GM12878 (cell line): ENCODE measurements around the gene IQGAP3. TPM values are rescaled to one million over a fixed set of nuclear protein-coding genes. Genes with fewer than 3 reads are reported as not detected.
A peak's percentile ranks its signal among the peaks of the same experiment; 100 is the strongest.

Source experiments
- ATAC-seq: fragments of 200-7000 bp; cut with Tn5 transposase; 3 replicates; pipeline ENCODE4 v1.9.1; 2020; ENCODE audit warnings: mild to moderate bottlenecking, moderate library complexity
- BruUV-seq: library from RNA; stranded (reverse); fragments of 400-500 nt; replicated peaks from 2 replicates; lab custom pipeline; 2021; lab: Mats Ljungman, UMichigan
- CTCF ChIA-PET: fragments of 300-600 bp; sonication (Branson Sonifier 250); formaldehyde crosslinking; extraction: SDS; loops from one replicate; lab custom pipeline; 2021; ENCODE audit warnings: inconsistent platforms; lab: Yijun Ruan, JAX
- POLR2A ChIA-PET: fragments of 350-600 bp; formaldehyde crosslinking; extraction: SDS; loops from one replicate; lab custom pipeline; 2021; ENCODE audit warnings: inconsistent platforms; lab: Charles Lee
- RAD21 ChIA-PET: fragments of 300-600 bp; sonication (Branson Sonifier 250); formaldehyde crosslinking; loops from one replicate; lab custom pipeline; 2023; ENCODE audit warnings: antibody characterized with exemption; ENCODE audit not compliant: unreplicated experiment; lab: Charles Lee
- SMC1A ChIA-PET: fragments of 300-600 bp; sonication (Branson Sonifier 250); formaldehyde crosslinking; loops from one replicate; lab custom pipeline; 2023; ENCODE audit not compliant: unreplicated experiment, uncharacterized antibody; lab: Charles Lee
- DNase-seq: peaks from one replicate; pipeline ENCODE4 v3.0.0-alpha.2; 2011; ENCODE audit warnings: low read depth, low spot score
- FAIRE-seq: peaks from 3 replicates; lab custom pipeline; 2011; peaks lifted over from hg19 to GRCh38; lab: Jason Lieb, UNC
- H2AFZ ChIP-seq: 2 replicates; pipeline ENCODE4 v1.6.0; 2011; ENCODE audit warnings: low read depth, low read length, control low read depth; ENCODE audit not compliant: control insufficient read depth
- H3K27ac ChIP-seq: 2 replicates; pipeline ENCODE4 v1.5.1; 2011; ENCODE audit warnings: control low read depth; ENCODE audit not compliant: control insufficient read depth, insufficient read depth
- H3K27me3 ChIP-seq, 2 experiments: replicated peaks in 1 of 2; 2 replicates each; pipeline versions ENCODE4 v1.6.0 to v1.6.1; 2011; ENCODE audit warnings: low read length in 1 of 2; ENCODE audit not compliant: control insufficient read depth in 2 of 2, insufficient read depth in 2 of 2
- H3K36me3 ChIP-seq, 2 experiments: 2 replicates each; pipeline ENCODE4 v1.5.1; 2011; ENCODE audit warnings: low read length in 1 of 2; ENCODE audit not compliant: control insufficient read depth in 2 of 2, insufficient read depth in 2 of 2
- H3K4me1 ChIP-seq: 2 replicates; pipeline ENCODE4 v1.6.1; 2011; ENCODE audit warnings: mild to moderate bottlenecking, low read length, moderate library complexity, mixed read lengths; ENCODE audit not compliant: control insufficient read depth, insufficient read depth
- H3K4me2 ChIP-seq: 2 replicates; pipeline ENCODE4 v1.6.0; 2011; ENCODE audit warnings: control low read depth; ENCODE audit not compliant: control insufficient read depth, insufficient read depth
- H3K4me3 ChIP-seq: fragments of 200-600 bp; sonication (generic); 2 replicates; pipeline ENCODE4 v1.5.1; 2016
- H3K79me2 ChIP-seq: 2 replicates; pipeline ENCODE4 v1.6.0; 2011; ENCODE audit warnings: low read length; ENCODE audit not compliant: control insufficient read depth, insufficient read depth
- H3K9ac ChIP-seq: 2 replicates; pipeline ENCODE4 v1.8.0; 2011; ENCODE audit warnings: low read length, control low read depth, mixed read lengths; ENCODE audit not compliant: control insufficient read depth, insufficient read depth
- H3K9me3 ChIP-seq: replicated peaks from 3 replicates; pipeline ENCODE4 v1.5.1; 2011; ENCODE audit warnings: mild to moderate bottlenecking, low read length; ENCODE audit not compliant: control insufficient read depth, insufficient read depth
- H4K20me1 ChIP-seq: 2 replicates; pipeline ENCODE4 v1.6.0; 2011; ENCODE audit not compliant: control insufficient read depth, insufficient read depth
- ATF3 ChIP-seq: IDR thresholded peaks from 2 replicates; pipeline ENCODE4 v1.6.1; 2011; ENCODE audit warnings: low read depth, mild to moderate bottlenecking, low read length, moderate library complexity, borderline replicate concordance; ENCODE audit errors: extremely low read depth
- CBX3 ChIP-seq: fragments of 200-600 bp; sonication (generic); IDR thresholded peaks from 2 replicates; pipeline ENCODE4 v1.6.1; 2016; ENCODE audit warnings: low read depth, borderline replicate concordance
- EP300 ChIP-seq, 2 experiments: fragments of 150-350 bp in 1 of 2; IDR thresholded peaks; 2 replicates each; pipeline ENCODE4 v1.6.1; 2011 to 2012; ENCODE audit warnings: low read depth in 2 of 2, low read length in 2 of 2, borderline replicate concordance in 1 of 2, improper control_type of control experiment in 1 of 2, inconsistent platforms in 1 of 2; ENCODE audit not compliant: control insufficient read depth in 1 of 2
- RELA ChIP-seq: fragments of 450-650 bp; IDR thresholded peaks from 2 replicates; pipeline ENCODE4 v1.8.0; 2014; ENCODE audit warnings: borderline replicate concordance; ENCODE audit not compliant: partially characterized antibody
- WGBS: methylation state at CpG from one replicate; pipeline ENCODE4 v1.1.6; 2016; ENCODE audit warnings: low lambda C conversion rate; ENCODE audit not compliant: insufficient replicate concordance, insufficient coverage; ENCODE audit errors: missing lambda C conversion rate; 5-methylcytosine and 5-hydroxymethylcytosine counted together
- in situ Hi-C: fragments of 300-500 bp; cut with MboI; formaldehyde crosslinking; loops from 9 replicates; pipeline ENCODE4 v1.14.3; 2018; ENCODE audit warnings: mixed read lengths
- intact Hi-C: fragments of 100-400 bp; cut with micrococcal nuclease; formaldehyde crosslinking; loops from one replicate; pipeline ENCODE4 v1.14.2; 2022; ENCODE audit not compliant: unreplicated experiment
- polyA plus RNA-seq, 11 experiments: library from polyadenylated mRNA; depleted of rRNA in 4 of 11; unstranded in 6 of 11; stranded (reverse) in 5 of 11; fragments of >200 nt; fragmentation: Nextera tagmentation in 4 of 11; fragmentation: Illumina TruSeq in 1 of 11; extraction: Ambion mirVana in 4 of 11; extraction: Trizol in 1 of 11; gene quantifications; 1 replicate in 1 of 11; 2 replicates in 10 of 11; pipeline versions ENCODE4 v1.2.1 to v1.2.3, GENCODE V29; 2011 to 2016; ENCODE audit warnings: inconsistent platforms in 2 of 11, missing spikeins in 2 of 11, low read depth in 1 of 11
- total RNA-seq, 4 experiments: library from RNA; depleted of rRNA in 3 of 4; stranded (reverse); fragments of >200 nt in 3 of 4; fragmentation: Illumina TruSeq in 1 of 4; extraction: Trizol in 1 of 4; gene quantifications; 2 replicates each; pipeline versions ENCODE4 v1.2.1 to v1.2.3, GENCODE V29; 2013 to 2021

Gene IQGAP3
- total and polyA plus RNA-seq, 10 of the 15 experiments (the other 5 are each of a cell fraction or from before 2014, with no cell fraction given), result 1.1 to 10.7 (median 7.9) TPM

DNA sequence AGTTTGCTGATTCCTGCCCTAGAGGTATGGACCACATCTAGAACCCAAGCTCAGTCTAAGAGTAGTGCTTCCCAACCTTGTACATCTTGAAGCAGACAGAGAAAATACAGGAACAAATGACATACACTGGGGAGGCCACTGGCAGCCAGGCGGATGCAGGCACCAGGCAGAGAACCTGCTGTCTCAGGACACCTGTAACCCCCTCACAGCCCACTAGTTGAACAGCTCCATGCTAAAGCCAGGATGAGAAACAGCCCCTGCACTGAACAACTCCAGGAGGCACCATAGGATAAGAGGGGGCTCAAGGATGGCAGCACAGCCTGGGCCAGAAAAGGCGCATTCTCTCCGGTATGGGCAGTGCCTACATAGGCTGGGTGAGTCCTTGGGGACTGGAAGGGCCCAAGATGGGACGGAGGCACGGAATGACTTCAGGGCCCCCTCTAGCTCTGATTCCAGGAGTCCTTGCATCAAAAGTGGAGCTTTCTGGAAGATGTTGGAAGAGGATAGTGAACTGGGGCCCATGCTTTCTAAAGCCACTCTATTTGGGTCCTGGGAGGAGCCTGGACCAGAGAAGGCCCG lies 87.8 kb downstream of the IQGAP3 start:
- Histone ChIP-seq H3K9me3 (no peaks in the 10 kb centered on the region), H3K4me1 (peaks cover 71% of the 10 kb centered on the region), H3K27me3 (no peaks in the 10 kb centered on the region), H3K79me2 (peaks cover 73% of the 10 kb centered on the region), H2AFZ (no peak overlapping the region), H3K27ac (no peak overlapping the region), H3K36me3 (peaks cover 29 to 41% of the 10 kb centered on the region in 2 experiments), H3K4me2 (0 out of 2 replicates have a peak overlapping the region, but pooled peaks have one; percentile 33), H4K20me1 (no peaks in the 10 kb centered on the region), H3K4me3 (no peak overlapping the region), H3K9ac (no peak overlapping the region)
- DNase-seq (no peak), FAIRE-seq (no peak), ATAC-seq (no peak)
- intact Hi-C loops, result loop anchor here (10.0 kb wide), 1 partner anchor 120 kb away; the partner anchor contains the start of gene GPATCH4
- 92% methylated on average over 6 of the region's 6 CpGs for whole genome bisulfite sequencing
- ChIA-PET RAD21 (interaction anchor here (0.9 to 13.6 kb wide), 6 partner anchors 14 to 39 kb away, joined by 3 to 323 read pairs (median 5); partner anchors contain the start of gene MEF2D), POLR2A (interaction anchor here (0.8 to 23.9 kb wide), 5 partner anchors 9 to 117 kb away, joined by 3 to 630 read pairs (median 4); partner anchors contain the start of genes GPATCH4 and MEF2D), CTCF (interaction anchor here (0.7 to 5.7 kb wide), 5 partner anchors 14 to 27 kb away, joined by 3 to 140 read pairs (median 4); partner anchors contain the start of gene MEF2D), SMC1A (interaction anchor here (0.7 to 21.2 kb wide), 4 partner anchors 6 to 88 kb away, joined by 4 to 460 read pairs (median 30); partner anchors contain the start of genes IQGAP3 and MEF2D)
- TF ChIP-seq RELA (no peak), ATF3 (no peak), CBX3 (no peak), EP300 (IDR thresholded peaks at IDR 0.05; ENCODE audit: borderline replicate concordance in 1 of 2, control insufficient read depth in 1 of 2, low read depth in 2 of 2, low read length in 2 of 2) (no peak)
- in situ Hi-C loops, result no loop called here
- no TSS peak for BruUV-seq
